Caco-2 (cell line): Measurements from ENCODE around the gene FIBCD1. TPM values are rescaled to one million over a fixed set of nuclear protein-coding genes. Genes with fewer than 3 reads are reported as not detected.

Source experiments
- BruUV-seq: library from RNA; stranded (reverse); fragments of 400-500 nt; replicated peaks from 2 replicates; lab custom pipeline; 2021; lab: Mats Ljungman, UMichigan
- CTCF ChIA-PET: fragments of 300-600 bp; sonication (Branson Sonifier 250); formaldehyde crosslinking; loops from one replicate; lab custom pipeline; 2022; ENCODE audit warnings: antibody characterized with exemption; lab: Charles Lee
- POLR2A ChIA-PET: fragments of 300-600 bp; sonication (Branson Sonifier 250); formaldehyde crosslinking; loops from one replicate; lab custom pipeline; 2022; ENCODE audit warnings: antibody characterized with exemption; lab: Charles Lee
- DNase-seq, 2 experiments: peaks; one replicate each; pipeline versions ENCODE4 v3.0.0 to v3.0.0-alpha.2; 2020 to 2022
- H3K27me3 ChIP-seq: replicated peaks from 2 replicates; pipeline ENCODE4 v1.6.0; 2011; ENCODE audit warnings: low read length; ENCODE audit not compliant: control insufficient read depth, insufficient read depth
- H3K36me3 ChIP-seq: 2 replicates; pipeline ENCODE4 v1.5.1; 2011; ENCODE audit warnings: low read length; ENCODE audit not compliant: control insufficient read depth, insufficient read depth
- H3K4me1 ChIP-seq: fragments of 250-450 bp; sonication (Bioruptor Pico); 2 replicates; pipeline ENCODE4 v1.5.1; 2020; ENCODE audit warnings: mild to moderate bottlenecking
- H3K4me3 ChIP-seq: 2 replicates; pipeline ENCODE4 v1.5.1; 2011; ENCODE audit warnings: low read depth, mild to moderate bottlenecking, control low read depth, low read length
- H3K9me3 ChIP-seq: fragments of 250-450 bp; sonication (Bioruptor Pico); 2 replicates; pipeline ENCODE4 v1.5.1; 2020; ENCODE audit warnings: mild to moderate bottlenecking, moderate library complexity
- H3K27ac Mint-ChIP-seq: one replicate; pipeline ENCODE4 v1.8.0; 2022; ENCODE audit warnings: mixed read lengths; ENCODE audit not compliant: unreplicated experiment
- H3K27me3 Mint-ChIP-seq: one replicate; pipeline ENCODE4 v1.8.0; 2022; ENCODE audit warnings: mixed read lengths; ENCODE audit not compliant: insufficient read depth, unreplicated experiment
- H3K36me3 Mint-ChIP-seq: one replicate; pipeline ENCODE4 v1.8.0; 2022; ENCODE audit warnings: mild to moderate bottlenecking, mixed read lengths; ENCODE audit not compliant: insufficient read depth, unreplicated experiment
- H3K4me1 Mint-ChIP-seq: one replicate; pipeline ENCODE4 v1.8.0; 2022; ENCODE audit warnings: low read depth, mixed read lengths; ENCODE audit not compliant: unreplicated experiment
- H3K4me3 Mint-ChIP-seq: one replicate; pipeline ENCODE4 v1.8.0; 2022; ENCODE audit warnings: mild to moderate bottlenecking, moderate library complexity, mixed read lengths; ENCODE audit not compliant: unreplicated experiment
- H3K9me3 Mint-ChIP-seq: one replicate; pipeline ENCODE4 v1.8.0; 2022; ENCODE audit warnings: mixed read lengths; ENCODE audit not compliant: unreplicated experiment
- intact Hi-C: fragments of 100-400 bp; cut with micrococcal nuclease; formaldehyde crosslinking; loops from one replicate; pipeline ENCODE4 v1.10.0; 2022; ENCODE audit not compliant: unreplicated experiment
- total RNA-seq: library from RNA; stranded (reverse); gene quantifications from 2 replicates; pipeline ENCODE4 v1.2.3, GENCODE V29; 2022
- TF ChIP-seq, protein P1 (sequence below), 2 experiments: fragments of 200-600 bp in 1 of 2; IDR thresholded peaks; 1 replicate in 1 of 2; 2 replicates in 1 of 2; pipeline versions ENCODE4 v1.5.1 to v1.8.0; 2011 to 2022; ENCODE audit warnings: antibody characterized with exemption in 1 of 2, control low read depth in 1 of 2, inconsistent platforms in 1 of 2, low read depth in 1 of 2, low read length in 1 of 2, mild to moderate bottlenecking in 1 of 2, moderate library complexity in 1 of 2; ENCODE audit not compliant: insufficient read depth in 1 of 2, severe bottlenecking in 1 of 2, unreplicated experiment in 1 of 2

Gene FIBCD1
- total RNA-seq, 1 experiment from 2014 or later = not detected

DNA sequence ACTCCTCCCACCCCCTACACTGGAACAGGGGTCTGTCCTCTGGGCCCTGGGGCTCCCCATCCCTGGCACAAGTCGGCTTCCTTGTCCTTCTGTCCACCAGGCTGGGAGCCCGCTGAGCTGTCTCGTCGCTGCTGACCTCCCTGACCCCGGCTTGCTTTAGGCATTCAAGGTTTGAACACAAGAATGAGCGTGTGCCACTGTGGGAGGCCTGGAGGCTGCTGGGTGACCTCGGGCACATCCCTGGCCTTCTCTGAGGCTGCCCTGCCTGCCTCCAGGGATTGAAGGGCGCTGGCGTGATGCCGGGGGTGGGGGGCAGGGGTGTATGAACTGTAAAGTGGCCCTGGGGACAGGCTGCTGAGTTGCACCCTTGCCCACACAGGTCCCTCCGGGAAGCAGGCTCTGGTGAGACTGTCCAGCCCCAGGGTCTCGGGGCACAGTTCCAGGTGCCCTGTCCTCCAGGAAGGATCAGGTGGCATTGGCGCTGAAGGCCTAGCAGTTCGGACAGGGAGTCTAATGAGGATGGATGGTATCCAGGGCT, 18.2 kb downstream of the FIBCD1 start:
- no peaks in the 10 kb centered on the region for H3K9me3 ChIP-seq
- ChIA-PET CTCF (no interaction called here), POLR2A (no interaction called here)
- intact Hi-C loops = no loop called here
- Mint-ChIP-seq H3K4me3 (no peak overlapping the region), H3K27ac (no peak overlapping the region), H3K9me3 (no peaks in the 10 kb centered on the region), H3K4me1 (no peaks in the 10 kb centered on the region), H3K27me3 (peaks cover 17% of the 10 kb centered on the region), H3K36me3 (no peaks in the 10 kb centered on the region)
- TF ChIP-seq, protein P1, sequence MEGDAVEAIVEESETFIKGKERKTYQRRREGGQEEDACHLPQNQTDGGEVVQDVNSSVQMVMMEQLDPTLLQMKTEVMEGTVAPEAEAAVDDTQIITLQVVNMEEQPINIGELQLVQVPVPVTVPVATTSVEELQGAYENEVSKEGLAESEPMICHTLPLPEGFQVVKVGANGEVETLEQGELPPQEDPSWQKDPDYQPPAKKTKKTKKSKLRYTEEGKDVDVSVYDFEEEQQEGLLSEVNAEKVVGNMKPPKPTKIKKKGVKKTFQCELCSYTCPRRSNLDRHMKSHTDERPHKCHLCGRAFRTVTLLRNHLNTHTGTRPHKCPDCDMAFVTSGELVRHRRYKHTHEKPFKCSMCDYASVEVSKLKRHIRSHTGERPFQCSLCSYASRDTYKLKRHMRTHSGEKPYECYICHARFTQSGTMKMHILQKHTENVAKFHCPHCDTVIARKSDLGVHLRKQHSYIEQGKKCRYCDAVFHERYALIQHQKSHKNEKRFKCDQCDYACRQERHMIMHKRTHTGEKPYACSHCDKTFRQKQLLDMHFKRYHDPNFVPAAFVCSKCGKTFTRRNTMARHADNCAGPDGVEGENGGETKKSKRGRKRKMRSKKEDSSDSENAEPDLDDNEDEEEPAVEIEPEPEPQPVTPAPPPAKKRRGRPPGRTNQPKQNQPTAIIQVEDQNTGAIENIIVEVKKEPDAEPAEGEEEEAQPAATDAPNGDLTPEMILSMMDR (IDR thresholded peaks at IDR 0.05; ENCODE audit: insufficient read depth in 1 of 2, low read depth in 1 of 2, low read length in 1 of 2, severe bottlenecking in 1 of 2, unreplicated experiment in 1 of 2) = no peak
- no TSS peak for BruUV-seq
- H3K4me3 ChIP-seq = no peak overlapping the region
- DNase-seq = no peak
- H3K27me3 ChIP-seq = no peaks in the 10 kb centered on the region; the same call in 1 of the 2 replicates
- H3K4me1 ChIP-seq = no peaks in the 10 kb centered on the region
- H3K36me3 ChIP-seq = no peaks in the 10 kb centered on the region

GRCh38 chr9:130920233-130920632, 18.8 kb downstream of the FIBCD1 start:
- H3K27me3 Mint-ChIP-seq = peaks cover 19% of the 10 kb centered on the region
- CTCF ChIA-PET = no interaction called here
- no peak overlapping the region for H3K27ac Mint-ChIP-seq
- H3K4me3 ChIP-seq = no peak overlapping the region
- no peaks in the 10 kb centered on the region for H3K9me3 ChIP-seq
- BruUV-seq = no TSS peak
- no peaks in the 10 kb centered on the region for H3K36me3 Mint-ChIP-seq
- H3K4me3 Mint-ChIP-seq = no peak overlapping the region
- POLR2A ChIA-PET = no interaction called here
- intact Hi-C loops = no loop called here
- no peaks in the 10 kb centered on the region for H3K4me1 Mint-ChIP-seq
- no peaks in the 10 kb centered on the region for H3K9me3 Mint-ChIP-seq
- no peak for DNase-seq
- TF ChIP-seq, protein P1 (IDR thresholded peaks at IDR 0.05; ENCODE audit: insufficient read depth in 1 of 2, low read depth in 1 of 2, low read length in 1 of 2, severe bottlenecking in 1 of 2, unreplicated experiment in 1 of 2) = no peak
- H3K4me1 ChIP-seq = no peaks in the 10 kb centered on the region
- H3K36me3 ChIP-seq = no peaks in the 10 kb centered on the region
- H3K27me3 ChIP-seq = no peaks in the 10 kb centered on the region; the same call in 1 of the 2 replicates

DNA sequence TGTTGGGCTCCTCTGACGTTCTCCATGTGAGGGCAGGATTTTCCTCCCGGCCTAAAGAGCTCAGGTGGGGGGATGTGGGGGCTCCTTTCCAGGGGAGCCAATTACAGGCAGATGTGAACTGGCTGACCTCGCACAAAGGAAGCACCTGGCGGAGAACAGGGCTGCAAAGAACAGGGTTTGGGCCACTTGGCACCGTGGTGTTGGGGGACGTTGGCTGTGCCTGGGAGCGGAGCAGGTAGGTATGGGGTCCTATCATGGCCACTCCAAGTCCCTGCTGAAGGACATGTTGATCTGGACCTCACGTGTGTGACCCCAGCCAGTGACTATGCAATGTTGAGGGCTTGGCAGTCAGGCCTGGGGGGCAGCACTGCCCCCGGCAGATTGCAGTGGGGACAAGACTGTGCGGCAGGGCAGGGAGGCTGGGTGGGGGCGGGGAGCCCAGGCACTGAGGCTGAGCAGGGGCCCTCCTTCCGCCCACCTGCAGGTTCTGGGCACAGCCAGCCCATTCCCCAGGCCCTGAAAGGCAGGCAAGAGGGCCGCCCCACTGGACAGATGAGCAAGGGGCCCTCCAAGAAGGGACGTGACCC, 19.4 kb downstream of the FIBCD1 start:
- Histone ChIP-seq H3K4me3 (no peak overlapping the region), H3K9me3 (no peaks in the 10 kb centered on the region), H3K27me3 (no peaks in the 10 kb centered on the region), H3K4me1 (no peaks in the 10 kb centered on the region), H3K36me3 (no peaks in the 10 kb centered on the region)
- Mint-ChIP-seq H3K27ac (no peak overlapping the region), H3K27me3 (peaks cover 19% of the 10 kb centered on the region), H3K36me3 (no peaks in the 10 kb centered on the region), H3K4me3 (no peak overlapping the region), H3K9me3 (no peaks in the 10 kb centered on the region), H3K4me1 (no peaks in the 10 kb centered on the region)
- DNase-seq = no peak
- no TSS peak for BruUV-seq
- intact Hi-C loops = no loop called here
- TF ChIP-seq, protein P1 (IDR thresholded peaks at IDR 0.05; ENCODE audit: insufficient read depth in 1 of 2, low read depth in 1 of 2, low read length in 1 of 2, severe bottlenecking in 1 of 2, unreplicated experiment in 1 of 2) = no peak
- POLR2A ChIA-PET = no interaction called here
- CTCF ChIA-PET = interaction anchor here (0.6 kb wide), 1 partner anchor 13 kb away, joined by 3 read pairs; no protein-coding TSS in a partner anchor
